COR-L47 (cell line): ENCODE data around the gene UPB1.

ENCODE experiments used
- DNase-seq: peaks from one replicate; lab custom pipeline; 2025; lab: John Stamatoyannopoulos, UW

UPB1 gene

GRCh38 chr22:24494528-24495364 is at the start of gene UPB1:
TSS of gene UPB1 (plus strand) at chr22:24495332. CDS start at chr22:24495404, 72 bp downstream.
- no peak for DNase-seq

GRCh38 chr22:24445481-24446259 is 49.5 kb upstream of the UPB1 start:
- no peak for DNase-seq

- no peak for DNase-seq
These were observed 48.9 kb upstream of the UPB1 start for GRCh38 chr22:24446260-24446611.

GRCh38 chr22:24450610-24451009 is 44.5 kb upstream of the UPB1 start:
- peak; percentile 89 for DNase-seq

- no peak for DNase-seq
These were observed 44.0 kb upstream of the UPB1 start for GRCh38 chr22:24451162-24451561.

- DNase-seq: no peak
These were observed 41.3 kb upstream of the UPB1 start for GRCh38 chr22:24453853-24454252.

- DNase-seq: no peak
These were observed 40.1 kb upstream of the UPB1 start for GRCh38 chr22:24455039-24455438.

- DNase-seq: no peak
These were observed 39.2 kb upstream of the UPB1 start for GRCh38 chr22:24455751-24456426.

- DNase-seq: no peak
These were observed 37.2 kb upstream of the UPB1 start for GRCh38 chr22:24457894-24458420.

- no peak for DNase-seq
These were observed 35.2 kb upstream of the UPB1 start for GRCh38 chr22:24459911-24460310.

GRCh38 chr22:24460418-24461089 is 34.6 kb upstream of the UPB1 start:
- no peak for DNase-seq

GRCh38 chr22:24463071-24463760 is 31.9 kb upstream of the UPB1 start:
- DNase-seq: no peak

GRCh38 chr22:24465566-24465965 is 29.6 kb upstream of the UPB1 start:
- no peak for DNase-seq

- no peak for DNase-seq
These were observed 29.2 kb upstream of the UPB1 start for GRCh38 chr22:24465975-24466374.

GRCh38 chr22:24466716-24467328 is 28.3 kb upstream of the UPB1 start:
- no peak for DNase-seq

GRCh38 chr22:24467340-24467739 is 27.8 kb upstream of the UPB1 start:
- DNase-seq: no peak

GRCh38 chr22:24471570-24471969 is 23.6 kb upstream of the UPB1 start:
- no peak for DNase-seq

- DNase-seq: no peak
These were observed 21.8 kb upstream of the UPB1 start for GRCh38 chr22:24473284-24473683.

- DNase-seq: no peak
These were observed 20.9 kb upstream of the UPB1 start for GRCh38 chr22:24474221-24474620.

- DNase-seq: no peak
These were observed 20.4 kb upstream of the UPB1 start for GRCh38 chr22:24474649-24475255.
